SHP77 treated with DMSO at 0.1 percent for 48 hours (cell line): ENCODE results near the gene GNB2.
"Not testable (repeated sequence)": the region's sequence is repeated elsewhere in the genome, so short reads cannot be mapped to it uniquely, and the experiment has no call there.

Source experiments
- DNase-seq: peaks from one replicate; lab custom pipeline; 2025; lab: John Stamatoyannopoulos, UW

The GNB2 gene

GRCh38 chr7:100665168-100665726 lies 8.3 kb upstream of the GNB2 start:
- DNase-seq, result no peak

GRCh38 chr7:100667331-100668068 lies 6.0 kb upstream of the GNB2 start:
- no peak for DNase-seq

GRCh38 chr7:100668069-100668449 lies 5.5 kb upstream of the GNB2 start:
- no peak for DNase-seq

GRCh38 chr7:100669106-100669505 lies 4.4 kb upstream of the GNB2 start:
- not testable (repeated sequence) for DNase-seq

GRCh38 chr7:100670074-100670473 lies 3.5 kb upstream of the GNB2 start:
- no peak for DNase-seq

GRCh38 chr7:100671353-100672327 lies 1.9 kb upstream of the GNB2 start:
- DNase-seq, result no peak

- no peak for DNase-seq
Measured at GRCh38 chr7:100673942-100674410, 436 bp downstream of the GNB2 start.

- no peak for DNase-seq
Measured at GRCh38 chr7:100674411-100675104, 1.0 kb downstream of the GNB2 start.

- no peak for DNase-seq
Measured at GRCh38 chr7:100675105-100675451, 1.5 kb downstream of the GNB2 start.

- no peak for DNase-seq
Measured at GRCh38 chr7:100675581-100676350, 2.2 kb downstream of the GNB2 start.

GRCh38 chr7:100676501-100677306 lies 3.2 kb downstream of the GNB2 start:
- no peak for DNase-seq

- DNase-seq, result no peak
Measured at GRCh38 chr7:100677308-100678267, 4.0 kb downstream of the GNB2 start.

GRCh38 chr7:100678291-100678984 lies 4.9 kb downstream of the GNB2 start:
- DNase-seq, result no peak

- DNase-seq, result no peak
Measured at GRCh38 chr7:100679129-100679926, 5.8 kb downstream of the GNB2 start.

- DNase-seq, result no peak
Measured at GRCh38 chr7:100679927-100680575, 6.5 kb downstream of the GNB2 start.

- no peak for DNase-seq
Measured at GRCh38 chr7:100680576-100681271, 7.2 kb downstream of the GNB2 start.
